Duodenal mucosa (tissue), 2 donors: ENCODE data around the gene SYNGR3.

ENCODE experiments used
- H3K27ac ChIP-seq: one replicate; pipeline ENCODE4 v1.7.0; 2013; ENCODE audit warnings: low read depth, low read length
- H3K27me3 ChIP-seq, 2 donors: one replicate each; pipeline ENCODE4 v1.7.0; 2013; ENCODE audit warnings: low read length in 2 of 2, control low read depth in 1 of 2; ENCODE audit not compliant: insufficient read depth in 2 of 2, control insufficient read depth in 1 of 2
- H3K36me3 ChIP-seq, 2 donors: one replicate each; pipeline ENCODE4 v1.7.0; 2013; ENCODE audit warnings: low read length in 2 of 2, control low read depth in 1 of 2; ENCODE audit not compliant: insufficient read depth in 2 of 2, control insufficient read depth in 1 of 2
- H3K4me1 ChIP-seq, 2 donors: one replicate each; pipeline ENCODE4 v1.7.0; 2013; ENCODE audit warnings: low read length in 2 of 2, control low read depth in 1 of 2; ENCODE audit not compliant: insufficient read depth in 2 of 2, control insufficient read depth in 1 of 2
- H3K4me3 ChIP-seq, 2 donors: one replicate each; pipeline ENCODE4 v1.7.0; 2013; ENCODE audit warnings: low read length in 2 of 2, low read depth in 1 of 2
- H3K9ac ChIP-seq, 2 donors: one replicate each; pipeline ENCODE4 v1.7.0; 2013; ENCODE audit warnings: low read length in 2 of 2, low read depth in 1 of 2
- H3K9me3 ChIP-seq, 2 donors: one replicate each; pipeline ENCODE4 v1.7.0; 2013; ENCODE audit warnings: low read length in 2 of 2, control low read depth in 1 of 2; ENCODE audit not compliant: control insufficient read depth in 1 of 2

SYNGR3 gene

GRCh38 chr16:1978476-1979120 is 11.2 kb upstream of the SYNGR3 start:
- H3K36me3 ChIP-seq, result peaks cover 15 to 46% of the 10 kb centered on the region in 2 donors
- peaks cover 13 to 15% of the 10 kb centered on the region in 2 donors for H3K27me3 ChIP-seq
- peak overlapping the region; percentile 32 for H3K27ac ChIP-seq
- H3K4me1 ChIP-seq, result peaks cover 32 to 51% of the 10 kb centered on the region in 2 donors
- peak overlapping the region; percentile 43 to 56 for H3K9ac ChIP-seq
- H3K4me3 ChIP-seq, result peak overlapping the region; percentile 52 to 55
- no peaks in the 10 kb centered on the region for H3K9me3 ChIP-seq

DNA sequence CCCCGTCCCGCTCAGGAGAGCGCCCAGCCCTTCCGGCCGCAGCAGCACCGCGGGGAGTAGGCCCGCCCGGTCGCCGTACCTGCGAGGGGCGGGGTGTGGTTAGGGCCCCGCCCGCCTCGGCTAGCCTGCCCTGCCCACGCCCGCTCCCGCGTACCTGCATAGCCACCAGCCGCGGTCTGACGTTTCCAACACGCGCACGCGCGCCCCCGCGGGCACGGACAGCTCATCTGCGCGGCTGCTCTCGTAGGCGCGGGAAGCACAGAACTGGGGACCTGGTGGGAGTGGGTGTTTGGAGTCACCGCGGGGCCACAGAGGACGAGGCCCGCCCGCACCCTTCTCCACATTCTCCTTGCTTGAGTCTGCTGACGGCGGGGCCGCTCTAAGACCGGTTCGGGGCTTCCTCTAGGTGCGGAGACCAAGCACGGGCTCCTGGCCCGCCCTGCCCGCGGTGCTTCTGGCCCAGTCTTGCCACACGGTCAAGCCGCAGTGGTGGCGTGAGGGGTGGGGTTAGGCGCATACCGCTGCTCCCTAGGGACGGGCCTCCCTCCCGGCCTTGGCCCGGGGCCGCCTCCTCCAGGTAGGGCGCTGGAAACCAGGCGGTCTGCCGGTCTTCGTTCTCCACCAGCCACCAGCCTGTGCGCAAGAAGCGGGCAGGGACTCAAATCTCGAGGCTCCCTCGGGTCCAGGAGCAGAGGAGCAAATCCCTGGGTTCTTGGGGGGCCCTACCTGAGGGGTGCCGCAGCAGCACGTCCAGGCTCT is 10.3 kb upstream of the SYNGR3 start:
- Histone ChIP-seq H3K9ac (peak overlapping the region; percentile 56 to 57), H3K27ac (peak overlapping the region; percentile 66)

DNA sequence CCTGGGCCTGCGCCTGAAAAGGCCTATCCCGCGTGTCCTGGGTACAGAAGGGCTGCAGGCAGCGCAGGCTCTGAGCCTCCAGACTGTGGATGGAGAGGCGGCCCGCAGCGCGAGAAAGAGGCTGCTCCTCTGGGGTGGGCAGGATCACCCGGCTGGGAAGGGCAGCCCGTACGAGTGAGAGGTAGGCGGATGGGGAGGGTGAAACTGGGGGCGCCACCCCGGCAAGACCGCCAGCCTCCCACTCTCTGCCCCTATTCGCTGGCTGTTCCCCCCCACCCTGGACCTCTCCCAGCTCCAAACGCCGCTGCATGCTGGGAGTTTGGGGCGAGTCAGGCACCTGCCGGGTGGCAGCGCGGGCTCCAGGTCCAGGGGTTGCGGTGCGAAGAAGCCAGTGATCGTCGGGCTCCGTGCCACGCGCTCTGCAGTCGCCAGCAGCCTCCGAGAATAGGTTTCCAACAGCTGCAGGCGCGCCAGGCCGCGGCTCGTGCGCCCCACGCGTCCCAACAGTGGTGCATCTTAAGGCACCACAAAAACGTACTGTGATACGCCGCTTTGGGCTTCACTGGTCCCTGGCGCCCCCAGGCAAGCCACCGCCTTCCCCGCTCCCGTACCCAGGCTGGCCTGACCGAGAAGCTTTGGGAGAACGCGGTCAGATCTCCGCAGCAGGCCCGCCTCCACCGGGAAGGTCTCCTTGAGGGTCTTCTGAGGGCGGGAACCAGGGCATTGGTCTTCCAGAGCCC is 9.6 kb upstream of the SYNGR3 start:
- Histone ChIP-seq H3K4me3 (peak overlapping the region; percentile 51 to 56), H3K4me1 (peaks cover 38 to 60% of the 10 kb centered on the region in 2 donors)

More for the DNA sequence above, 10.3 kb upstream of the SYNGR3 start:
- H3K27me3 ChIP-seq, result peaks cover 13 to 15% of the 10 kb centered on the region in 2 donors
- no peaks in the 10 kb centered on the region for H3K9me3 ChIP-seq
- peaks cover 32 to 52% of the 10 kb centered on the region in 2 donors for H3K4me1 ChIP-seq
- peak overlapping the region; percentile 55 to 56 for H3K4me3 ChIP-seq
- peaks cover 15 to 42% of the 10 kb centered on the region in 2 donors for H3K36me3 ChIP-seq

DNA sequence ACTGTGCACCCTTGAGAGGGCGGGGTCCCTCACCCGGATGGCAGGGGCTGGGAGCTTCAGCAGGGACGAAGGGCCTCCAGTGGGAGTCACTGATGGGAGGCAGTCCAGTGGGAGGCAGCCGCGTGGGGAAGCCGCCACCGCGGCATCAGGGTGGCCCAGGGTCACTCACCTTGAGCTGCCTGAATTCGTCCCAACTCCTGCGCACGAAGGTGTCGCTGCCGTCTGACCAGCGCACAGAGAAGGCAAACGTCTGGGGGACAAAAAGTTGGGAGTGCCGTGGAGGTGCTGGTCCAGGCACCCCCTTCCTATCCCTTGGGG is 9.0 kb upstream of the SYNGR3 start:
- H3K4me3 ChIP-seq, result peak overlapping the region in 1 of 2 donors; percentile 51
- H3K9ac ChIP-seq, result peak overlapping the region in 1 of 2 donors; percentile 32
- peaks cover 18 to 30% of the 10 kb centered on the region in 2 donors for H3K36me3 ChIP-seq
- no peaks in the 10 kb centered on the region for H3K9me3 ChIP-seq
- H3K27me3 ChIP-seq, result peaks cover 10 to 15% of the 10 kb centered on the region in 2 donors
- peaks cover 44 to 65% of the 10 kb centered on the region in 2 donors for H3K4me1 ChIP-seq
- no peak overlapping the region for H3K27ac ChIP-seq

More for the DNA sequence above, 9.6 kb upstream of the SYNGR3 start:
- peak overlapping the region; percentile 66 for H3K27ac ChIP-seq
- peaks cover 10 to 15% of the 10 kb centered on the region in 2 donors for H3K27me3 ChIP-seq
- H3K36me3 ChIP-seq, result peaks cover 15 to 34% of the 10 kb centered on the region in 2 donors
- peak overlapping the region; percentile 51 to 57 for H3K9ac ChIP-seq
- H3K9me3 ChIP-seq, result no peaks in the 10 kb centered on the region

GRCh38 chr16:1981398-1981836 is 8.4 kb upstream of the SYNGR3 start, which contains the start of gene NOXO1:
Gene NOXO1 (minus strand): TSS chr16:1981469. CDS start chr16:1981179, 290 bp downstream.
- H3K4me3 ChIP-seq, result peak within 1 kb of the TSS in 1 of 2 donors; percentile 51
- H3K27me3 ChIP-seq, result peaks cover 10 to 15% of the 10 kb centered on the region in 2 donors
- H3K36me3 ChIP-seq, result peaks cover 19 to 30% of the 10 kb centered on the region in 2 donors
- H3K27ac ChIP-seq, result peak within 1 kb of the TSS; percentile 15
- peak within 1 kb of the TSS; percentile 32 to 40 for H3K9ac ChIP-seq
- peaks cover 50 to 72% of the 10 kb centered on the region in 2 donors for H3K4me1 ChIP-seq
- no peaks in the 10 kb centered on the region for H3K9me3 ChIP-seq

- H3K4me1 ChIP-seq, result peaks cover 51 to 73% of the 10 kb centered on the region in 2 donors
- H3K27me3 ChIP-seq, result peaks cover 10 to 15% of the 10 kb centered on the region in 2 donors
- H3K4me3 ChIP-seq, result no peak overlapping the region
- peak overlapping the region in 1 of 2 donors; percentile 40 for H3K9ac ChIP-seq
- H3K9me3 ChIP-seq, result no peaks in the 10 kb centered on the region
- H3K36me3 ChIP-seq, result peaks cover 15 to 30% of the 10 kb centered on the region in 2 donors
- peak overlapping the region; percentile 15 for H3K27ac ChIP-seq
These were observed 7.7 kb upstream of the SYNGR3 start for GRCh38 chr16:1982013-1982433.

DNA sequence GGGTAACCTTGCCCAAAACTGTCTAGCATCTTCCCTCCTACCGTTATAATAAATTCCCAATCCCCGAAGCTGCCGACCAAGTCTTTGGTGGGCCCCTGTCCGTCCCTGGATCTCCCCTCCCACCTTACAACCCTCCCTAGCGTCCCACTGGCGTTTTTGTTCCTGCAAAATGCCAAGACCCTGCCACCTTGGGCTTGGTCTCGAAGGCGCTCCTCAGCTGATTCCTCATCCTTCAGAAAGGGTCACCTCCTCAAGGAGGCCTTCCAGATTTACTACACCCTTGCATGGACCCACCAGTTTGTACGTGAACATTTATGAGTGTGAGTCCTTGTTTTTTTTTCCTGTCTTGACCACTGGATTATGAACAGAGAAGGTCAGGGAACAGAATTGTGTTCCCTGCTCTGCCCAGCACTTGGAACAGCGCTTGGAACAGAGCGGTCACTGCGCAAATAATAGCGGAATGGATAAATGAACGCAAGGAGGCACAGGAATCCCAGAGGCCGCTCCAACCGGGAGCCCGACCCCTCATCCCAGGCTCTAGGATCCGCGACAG is 6.7 kb upstream of the SYNGR3 start:
- Histone ChIP-seq H3K27ac (peak overlapping the region; percentile 73), H3K4me1 (peaks cover 51 to 73% of the 10 kb centered on the region in 2 donors), H3K4me3 (peak overlapping the region; percentile 70 to 78), H3K9ac (peak overlapping the region; percentile 76 to 79), H3K9me3 (no peaks in the 10 kb centered on the region), H3K36me3 (peaks cover 17 to 24% of the 10 kb centered on the region in 2 donors), H3K27me3 (peaks cover 10 to 15% of the 10 kb centered on the region in 2 donors)

DNA sequence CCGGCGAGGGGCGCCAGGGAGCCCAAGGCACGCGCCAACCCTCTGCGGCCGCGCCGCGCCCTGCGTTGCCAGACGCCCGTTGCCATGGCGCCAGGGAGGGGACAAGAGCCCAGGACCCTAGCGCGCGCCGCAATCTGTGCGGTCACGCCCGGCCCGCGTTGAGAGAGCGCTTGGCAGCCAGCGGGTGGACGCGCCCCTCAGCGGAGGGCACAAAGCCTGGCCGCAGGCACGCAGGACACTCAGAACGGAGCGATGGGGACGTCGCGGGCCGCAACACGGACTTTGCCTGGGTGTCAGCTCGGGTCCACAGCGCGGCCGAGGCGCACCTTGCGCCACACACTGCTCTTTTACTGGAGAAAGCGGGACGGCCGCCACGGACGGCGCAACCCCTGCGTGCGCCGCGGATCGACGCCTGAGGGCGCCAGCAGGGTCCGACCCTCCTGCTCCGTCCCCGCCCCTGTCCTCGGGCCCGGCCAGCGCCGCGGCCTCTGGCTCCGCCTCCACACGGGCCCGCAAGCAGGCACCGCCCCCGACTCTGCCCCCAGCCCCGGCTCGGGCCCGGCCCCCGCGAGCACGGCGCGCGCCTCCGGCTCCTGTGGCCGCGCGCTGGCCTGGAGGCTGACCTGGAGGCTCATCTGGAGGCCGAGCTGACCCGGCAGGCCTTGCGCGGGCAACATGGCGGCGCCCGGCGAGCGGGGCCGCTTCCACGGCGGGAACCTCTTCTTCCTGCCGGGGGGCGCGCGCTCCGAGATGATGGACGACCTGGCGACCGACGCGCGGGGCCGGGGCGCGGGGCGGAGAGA is 6.0 kb upstream of the SYNGR3 start, which contains the start of gene GFER:
GFER (plus strand) TSS at position 650 of the 803 bp plus-strand sequence; CDS start at position 676, 26 bp downstream.
- H3K4me1 ChIP-seq, result peaks cover 55 to 66% of the 10 kb centered on the region in 2 donors
- peak within 1 kb of the TSS; percentile 77 to 79 for H3K9ac ChIP-seq

More for the DNA sequence above, 6.0 kb upstream of the SYNGR3 start, which contains the start of gene GFER:
- H3K36me3 ChIP-seq, result peaks cover 17 to 18% of the 10 kb centered on the region in 2 donors
- no peaks in the 10 kb centered on the region for H3K9me3 ChIP-seq
- H3K27ac ChIP-seq, result peak within 1 kb of the TSS; percentile 73
- peak within 1 kb of the TSS; percentile 78 to 86 for H3K4me3 ChIP-seq
- peaks cover 14 to 18% of the 10 kb centered on the region in 2 donors for H3K27me3 ChIP-seq
